Forelimb muscle (tissue), 1 donor: ENCODE results near the gene RCOR2. TPM values are rescaled to one million over a fixed set of nuclear protein-coding genes. Genes with fewer than 3 reads are reported as not detected.
"Not testable (repeated sequence)": the region's sequence is repeated elsewhere in the genome, so short reads cannot be mapped to it uniquely, and the experiment has no call there.

Source experiments
- DNase-seq: peaks from one replicate; pipeline ENCODE4 v3.0.0-alpha.2; 2013; ENCODE audit warnings: low read depth
- polyA plus RNA-seq: library from polyadenylated mRNA; unstranded; fragments of 120-200 nt; gene quantifications from one replicate; pipeline ENCODE4 v1.2.1, GENCODE V29; 2013; ENCODE audit not compliant: insufficient read length

RCOR2 gene
- polyA plus RNA-seq = 11.5 TPM

DNA sequence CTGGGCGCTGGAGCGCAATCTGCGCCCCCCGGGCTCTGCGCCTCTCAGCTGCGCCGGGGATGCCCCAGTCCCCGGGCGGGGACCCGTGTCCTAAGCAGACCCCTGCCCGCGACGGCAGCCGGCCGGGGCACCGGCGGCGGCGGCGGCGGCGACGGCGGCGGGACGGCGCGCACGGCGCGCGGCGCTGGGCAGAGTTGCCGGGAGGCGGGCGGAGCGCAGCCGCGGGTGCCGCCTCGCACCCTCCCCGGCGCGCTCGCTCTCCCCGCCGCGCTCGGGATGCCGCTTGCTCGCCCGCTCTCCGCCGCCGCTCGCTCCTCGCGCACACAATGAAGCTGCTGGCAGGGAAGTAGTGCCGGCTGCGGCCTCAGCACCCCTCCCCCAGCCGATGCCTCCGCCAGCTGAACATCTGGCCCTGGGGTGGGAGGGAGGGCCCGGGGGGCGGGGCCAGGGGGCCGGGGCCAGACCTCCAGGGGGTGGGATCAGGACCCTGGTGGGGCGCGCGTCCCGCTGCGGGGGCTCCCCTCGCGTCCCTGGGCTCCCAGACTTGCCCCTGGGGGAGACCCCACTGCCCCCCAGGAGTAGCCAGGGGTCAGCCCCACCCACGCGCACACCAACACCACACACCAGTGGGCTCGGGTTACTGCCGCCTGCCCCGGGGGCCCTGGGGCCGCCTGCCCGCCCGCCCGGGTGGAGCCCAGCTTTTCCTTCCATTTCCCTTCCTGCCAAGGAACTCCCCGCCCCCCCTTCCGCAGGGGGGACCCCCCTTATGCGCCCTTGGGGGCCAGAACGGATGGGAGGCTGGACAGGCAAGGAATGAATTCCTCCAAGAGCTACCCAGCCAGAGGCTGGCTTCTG lies at the start of gene RCOR2:
TSS of gene RCOR2 (minus strand) at position 328 of the 855 bp plus-strand sequence. CDS start 708 bp downstream, outside the sequence.
- no peak for DNase-seq

DNA sequence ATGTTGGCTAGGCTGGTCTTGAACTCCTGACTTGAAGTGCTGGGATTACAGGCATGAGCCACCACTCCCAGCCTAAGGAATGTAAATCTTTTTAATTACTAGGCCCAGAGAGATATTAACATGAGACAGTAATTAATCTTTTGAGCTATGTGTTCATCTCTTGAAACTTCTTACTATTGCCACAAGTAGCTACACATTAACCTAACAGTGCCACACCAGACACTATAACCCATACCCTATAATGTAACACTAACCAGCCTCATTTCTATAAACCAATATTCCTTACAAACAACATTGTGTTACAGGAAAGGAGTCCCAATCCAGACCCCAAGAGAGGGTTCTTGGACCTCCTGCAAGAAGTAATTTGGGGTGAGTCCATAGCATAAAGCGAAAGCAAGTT lies 49.5 kb upstream of the RCOR2 start:
- no peak for DNase-seq

- not testable (repeated sequence) for DNase-seq
These were observed 46.9 kb upstream of the RCOR2 start for GRCh38 chr11:63963895-63964294.

GRCh38 chr11:63961608-63962412 lies 44.8 kb upstream of the RCOR2 start:
- no peak for DNase-seq

GRCh38 chr11:63958008-63958407 lies 41.0 kb upstream of the RCOR2 start:
- no peak for DNase-seq

DNA sequence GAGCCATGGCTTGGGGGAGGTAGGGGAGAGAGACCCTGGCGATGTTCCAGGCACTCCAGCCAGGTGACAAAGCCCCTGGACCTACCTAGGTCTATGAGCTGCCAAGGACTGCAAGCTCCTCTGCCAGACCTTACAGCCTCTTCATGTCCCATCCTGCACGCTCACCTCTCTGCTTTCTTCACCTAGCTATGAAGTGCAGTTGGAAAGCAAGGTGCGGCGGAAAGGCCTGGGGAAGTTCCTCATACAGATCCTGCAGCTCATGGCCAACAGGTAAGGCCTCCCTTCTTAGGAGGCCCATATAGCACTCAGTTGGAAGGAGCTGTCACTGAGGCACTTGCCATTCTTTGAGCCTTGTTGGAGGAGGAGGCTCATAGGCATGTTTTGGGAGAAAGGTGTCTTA lies 35.6 kb upstream of the RCOR2 start:
- no peak for DNase-seq

GRCh38 chr11:63951779-63952536 lies 35.0 kb upstream of the RCOR2 start:
- DNase-seq = no peak

GRCh38 chr11:63945477-63946163 lies 28.7 kb upstream of the RCOR2 start:
- peak; percentile 46 for DNase-seq

DNA sequence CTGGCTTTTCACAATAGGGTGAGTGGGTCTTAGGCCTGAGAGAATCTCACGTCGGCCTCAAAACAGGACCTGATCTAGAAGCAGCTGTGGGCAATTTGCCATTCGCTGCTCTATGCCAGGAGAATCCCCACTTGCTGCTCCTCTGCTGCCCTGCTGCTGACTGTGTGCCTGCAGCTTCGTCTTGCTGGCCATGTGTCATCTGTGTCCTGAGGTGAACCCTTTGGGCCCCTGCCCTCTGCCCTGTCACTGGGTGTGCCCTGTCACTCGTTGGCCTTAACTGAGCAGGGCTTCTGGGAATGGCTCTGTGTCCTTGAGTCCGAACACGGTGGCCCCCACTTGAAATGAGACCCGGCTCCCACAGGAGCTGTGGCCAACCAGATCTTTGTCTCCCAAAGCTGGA lies 28.0 kb upstream of the RCOR2 start:
- DNase-seq = no peak

GRCh38 chr11:63942803-63943202 lies 25.8 kb upstream of the RCOR2 start:
- no peak for DNase-seq

DNA sequence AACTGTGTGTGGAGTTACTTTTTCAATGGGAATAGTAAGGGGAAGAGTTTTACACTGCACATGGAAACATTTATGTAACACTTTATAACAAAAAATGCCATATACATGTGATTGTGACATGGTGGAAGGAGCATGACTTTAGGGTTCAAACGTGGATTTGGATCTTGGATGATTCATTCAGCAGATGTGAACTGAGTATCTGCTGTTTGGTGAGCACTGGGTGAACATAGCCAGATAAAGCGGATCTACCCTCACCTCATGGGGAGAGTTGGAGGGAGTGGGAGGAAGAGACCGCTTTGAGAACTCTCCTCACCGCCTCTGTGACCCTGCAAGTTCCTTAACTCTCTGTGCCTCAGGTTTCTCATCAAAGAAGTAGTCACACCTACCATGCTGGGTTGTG lies 24.9 kb upstream of the RCOR2 start:
- DNase-seq = no peak

- no peak for DNase-seq
These were observed 23.8 kb upstream of the RCOR2 start for GRCh38 chr11:63940786-63941185.

DNA sequence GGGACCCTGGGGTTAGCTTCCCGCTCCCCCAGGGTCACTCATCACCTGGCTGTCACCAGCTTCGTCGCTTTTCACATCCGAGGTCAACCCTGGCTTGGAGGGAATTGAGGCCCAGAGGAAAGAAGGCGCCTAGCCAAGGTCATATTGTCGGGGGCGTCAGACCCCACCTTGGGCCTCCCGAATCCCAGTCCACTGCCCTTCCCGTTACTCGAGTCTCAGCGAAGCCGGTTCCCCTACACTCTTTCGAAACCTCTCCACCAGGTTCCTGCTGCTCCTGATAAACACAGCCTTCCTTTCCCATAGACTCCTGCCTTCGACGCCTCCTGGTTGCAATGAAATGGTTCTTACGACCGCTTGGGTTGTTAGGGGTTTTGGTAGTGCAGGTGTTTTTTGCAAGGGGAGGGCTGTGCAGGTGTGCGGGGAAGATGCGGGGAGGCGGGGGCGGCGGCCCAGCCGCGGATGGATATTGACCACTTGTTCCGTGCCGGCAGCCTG lies 22.5 kb upstream of the RCOR2 start:
- no peak for DNase-seq

- no peak for DNase-seq
These were observed 21.8 kb upstream of the RCOR2 start, which contains the start of gene NAA40 for GRCh38 chr11:63938479-63939396. TSS of gene NAA40 (plus strand) at chr11:63939002. CDS start at chr11:63939097, 95 bp downstream.

DNA sequence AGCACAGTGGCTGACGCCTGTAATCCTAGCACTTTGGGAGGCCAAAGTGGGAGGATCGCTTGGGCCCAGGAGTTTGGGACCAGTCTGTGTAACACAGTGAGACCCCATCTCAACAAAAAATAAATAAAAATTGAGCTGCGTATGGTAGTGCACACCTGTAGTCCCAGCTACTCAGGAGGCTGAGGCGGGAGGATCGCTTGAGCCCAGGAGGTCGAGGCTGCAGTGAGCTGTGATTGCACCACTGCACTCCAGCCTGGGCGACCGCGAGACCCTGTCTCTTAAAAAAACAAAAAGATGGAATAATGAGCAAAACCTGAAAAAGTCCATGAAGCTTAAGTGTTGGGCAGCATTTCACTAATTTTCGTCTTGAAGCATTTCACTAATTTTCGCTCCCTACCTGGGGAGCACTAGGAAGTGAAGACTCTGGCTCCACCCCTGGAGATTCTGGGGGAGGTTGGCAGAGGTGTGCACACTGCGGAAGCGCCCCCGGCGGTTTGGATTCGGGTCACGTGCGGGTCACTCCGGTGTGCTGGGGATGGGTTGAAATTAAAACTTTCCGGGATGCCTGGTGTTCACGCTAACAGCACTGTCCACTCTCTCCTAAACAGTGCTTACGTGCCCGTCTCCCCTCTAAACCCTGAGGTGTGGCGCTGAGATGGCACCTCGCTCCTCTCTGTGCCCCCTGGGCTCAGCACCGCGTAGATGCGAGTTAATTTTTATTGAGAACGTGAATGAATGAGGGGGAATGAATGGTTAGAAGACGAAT lies 20.9 kb upstream of the RCOR2 start:
- no peak for DNase-seq

DNA sequence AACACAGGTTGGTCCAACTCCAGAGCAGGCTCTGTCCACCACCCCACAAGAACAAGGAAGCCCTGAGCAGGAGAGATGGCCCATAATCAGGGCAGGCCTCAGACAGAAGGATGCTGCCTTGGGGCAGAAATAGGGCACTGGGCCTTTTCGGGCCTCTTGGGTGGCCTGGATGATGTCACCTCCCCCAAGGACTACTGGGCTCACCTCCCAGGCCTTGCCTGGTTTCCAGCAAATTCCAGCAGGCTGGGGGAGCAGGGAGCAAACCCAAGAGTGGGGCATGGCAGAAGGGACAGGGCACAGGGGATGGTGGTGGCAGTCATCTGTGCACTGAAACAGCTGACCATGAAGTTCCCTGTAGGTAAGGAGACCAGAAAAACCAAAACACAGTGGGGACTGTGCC lies 16.5 kb upstream of the RCOR2 start:
- DNase-seq = no peak

GRCh38 chr11:63931876-63932275 lies 14.9 kb upstream of the RCOR2 start:
- DNase-seq = no peak

DNA sequence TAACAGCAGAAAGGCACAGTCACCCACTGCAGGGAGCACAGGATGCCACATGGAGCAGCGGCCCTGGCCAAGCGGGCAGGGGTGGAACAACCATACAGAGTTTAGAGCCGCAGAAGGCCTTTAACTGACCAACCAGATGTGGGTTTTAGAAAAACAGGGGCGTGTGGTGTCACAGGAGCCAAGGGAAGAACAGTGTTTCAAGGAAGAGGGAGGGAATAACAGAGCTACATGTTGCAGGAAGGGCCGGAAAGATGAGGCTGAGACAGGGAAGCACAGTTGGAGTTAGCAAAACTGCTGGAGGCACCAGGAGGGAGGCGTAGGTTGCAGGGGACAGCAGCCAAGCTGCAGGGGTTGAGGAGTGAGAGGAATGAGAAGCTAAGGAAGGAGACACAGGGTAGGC lies 14.1 kb upstream of the RCOR2 start:
- DNase-seq = no peak

DNA sequence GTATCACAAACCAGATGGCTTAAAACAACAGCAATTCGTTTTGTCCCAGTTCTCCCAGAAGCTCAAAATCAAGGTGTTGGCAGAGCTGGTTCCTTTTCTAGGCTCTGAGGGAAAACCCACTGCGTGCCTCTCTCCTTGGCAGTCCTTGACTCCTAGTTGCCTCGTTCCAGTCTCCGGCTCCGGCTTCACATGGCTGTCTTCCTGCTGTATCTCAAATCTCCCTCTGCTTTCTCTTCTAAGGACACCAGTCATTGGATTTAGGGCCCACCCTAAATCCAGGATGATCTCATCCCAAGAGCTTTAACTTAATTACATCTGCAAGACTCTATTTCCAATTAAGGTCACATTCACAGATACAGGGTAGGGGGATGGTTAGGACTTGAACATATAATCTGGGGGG lies 12.7 kb upstream of the RCOR2 start:
- no peak for DNase-seq
